ENCODE results near the gene DUSP22.

- TF ChIP-seq CTCF (IDR thresholded peaks at IDR 0.05): no peak
- TF ChIP-seq EZH2 (IDR thresholded peaks at IDR 0.05; ENCODE audit: borderline replicate concordance, insufficient read depth, low read depth, low read length, poor library complexity, severe bottlenecking): no peak
Observed at GRCh38 chr6:347232-347631, 54.9 kb downstream of the DUSP22 start.
